HEK293 (cell line): ENCODE data around the gene TIMM10B.

Source experiments
- CTCF ChIA-PET: fragments of 350-600 bp; formaldehyde crosslinking; extraction: SDS; loops from one replicate; lab custom pipeline; 2021; ENCODE audit warnings: antibody characterized with exemption; lab: Yijun Ruan, JAX
- POLR2A ChIA-PET: fragments of 300-600 bp; formaldehyde crosslinking; extraction: SDS; loops from one replicate; lab custom pipeline; 2020; ENCODE audit warnings: antibody characterized with exemption, inconsistent platforms; lab: Yijun Ruan, JAX
- H3K27ac ChIP-seq: fragments of 200-500 bp; sonication (Bioruptor generic); 2 replicates; pipeline ENCODE4 v1.5.1; 2014; ENCODE audit warnings: low read depth, low read length, control low read depth, inconsistent platforms; ENCODE audit errors: extremely low read depth
- H3K36me3 ChIP-seq, 2 experiments: fragments of 200-500 bp in 1 of 2; sonication (Bioruptor generic) in 1 of 2; 1 replicate in 1 of 2; 2 replicates in 1 of 2; pipeline ENCODE4 v1.5.1; 2014 to 2017; ENCODE audit warnings: inconsistent platforms in 2 of 2, low read length in 2 of 2; ENCODE audit not compliant: control insufficient read depth in 2 of 2, insufficient read depth in 1 of 2
- H3K4me1 ChIP-seq: fragments of 200-500 bp; sonication (Bioruptor generic); 2 replicates; pipeline ENCODE4 v1.5.1; 2014; ENCODE audit warnings: mild to moderate bottlenecking, low read length, inconsistent platforms; ENCODE audit not compliant: control insufficient read depth, insufficient read depth
- H3K4me3 ChIP-seq: 2 replicates; pipeline ENCODE4 v1.5.1; 2011; ENCODE audit warnings: low read depth, mild to moderate bottlenecking, control low read depth, low read length, moderate library complexity
- H3K9me3 ChIP-seq: fragments of 200-500 bp; sonication (Bioruptor generic); 2 replicates; pipeline ENCODE4 v1.5.1; 2014; ENCODE audit warnings: low read depth, low read length, inconsistent platforms; ENCODE audit not compliant: control insufficient read depth, insufficient read depth
- GLIS2 ChIP-seq: fragments of 450-650 bp; formaldehyde crosslinking; IDR thresholded peaks from 2 replicates; pipeline ENCODE4 v1.5.1; 2016; ENCODE audit warnings: missing biosample characterization, missing genetic modification characterization
- IKZF3 ChIP-seq: fragments of 450-650 bp; IDR thresholded peaks from 2 replicates; pipeline ENCODE4 v1.5.0; 2018; ENCODE audit warnings: missing biosample characterization, mild to moderate bottlenecking, missing genetic modification characterization, moderate library complexity
- MEIS1 ChIP-seq: sonication (generic); formaldehyde crosslinking; IDR thresholded peaks from 2 replicates; pipeline ENCODE4 v1.8.1; 2022; ENCODE audit warnings: missing genetic modification reagents, mild to moderate bottlenecking, borderline replicate concordance
- RBAK ChIP-seq: fragments of 450-650 bp; formaldehyde crosslinking; IDR thresholded peaks from 2 replicates; pipeline ENCODE4 v1.5.1; 2016; ENCODE audit warnings: missing biosample characterization, missing genetic modification characterization
- SCRT1 ChIP-seq: fragments of 450-650 bp; formaldehyde crosslinking; IDR thresholded peaks from 2 replicates; pipeline ENCODE4 v1.5.1; 2016; ENCODE audit warnings: missing biosample characterization, missing genetic modification characterization, borderline replicate concordance
- TCF7L2 ChIP-seq: IDR thresholded peaks from 2 replicates; pipeline ENCODE4 v1.6.1; 2011; ENCODE audit warnings: low read depth, mild to moderate bottlenecking, inconsistent platforms, low read length, moderate library complexity, borderline replicate concordance
- ZNF174 ChIP-seq: fragments of 450-650 bp; formaldehyde crosslinking; IDR thresholded peaks from 2 replicates; pipeline ENCODE4 v1.5.0; 2017; ENCODE audit warnings: missing biosample characterization, mild to moderate bottlenecking, missing genetic modification characterization
- ZNF292 ChIP-seq: fragments of 450-650 bp; formaldehyde crosslinking; IDR thresholded peaks from 2 replicates; pipeline ENCODE4 v1.5.1; 2016; ENCODE audit warnings: low read depth, missing biosample characterization, missing genetic modification characterization, borderline replicate concordance
- ZNF341 ChIP-seq: fragments of 450-650 bp; formaldehyde crosslinking; IDR thresholded peaks from 2 replicates; pipeline ENCODE4; 2016; ENCODE audit warnings: low read depth, missing biosample characterization, missing genetic modification characterization
- ZNF354C ChIP-seq: fragments of 450-650 bp; formaldehyde crosslinking; IDR thresholded peaks from 2 replicates; pipeline ENCODE4 v1.5.1; 2016; ENCODE audit warnings: missing biosample characterization, missing genetic modification characterization, low read depth, borderline replicate concordance
- ZNF394 ChIP-seq: fragments of 450-650 bp; formaldehyde crosslinking; IDR thresholded peaks from 2 replicates; pipeline ENCODE4 v1.5.1; 2016; ENCODE audit warnings: missing biosample characterization, missing genetic modification characterization, mild to moderate bottlenecking, moderate library complexity, borderline replicate concordance
- ZNF621 ChIP-seq: fragments of 450-650 bp; formaldehyde crosslinking; IDR thresholded peaks from 2 replicates; pipeline ENCODE4 v1.5.1; 2017; ENCODE audit warnings: missing biosample characterization, missing genetic modification characterization
- ZNF623 ChIP-seq: fragments of 450-650 bp; formaldehyde crosslinking; IDR thresholded peaks from 2 replicates; pipeline ENCODE4 v1.5.1; 2016; ENCODE audit warnings: missing biosample characterization, missing genetic modification characterization
- ZNF626 ChIP-seq: fragments of 450-650 bp; sonication (Bioruptor Pico); formaldehyde crosslinking; IDR thresholded peaks from 2 replicates; pipeline ENCODE4 v1.5.1; 2018; ENCODE audit warnings: missing biosample characterization, missing genetic modification characterization, inconsistent platforms
- ZSCAN23 ChIP-seq: fragments of 450-650 bp; formaldehyde crosslinking; IDR thresholded peaks from 2 replicates; pipeline ENCODE4 v1.5.1; 2016; ENCODE audit warnings: missing biosample characterization, missing genetic modification characterization
- ZSCAN30 ChIP-seq: fragments of 450-650 bp; IDR thresholded peaks from 2 replicates; pipeline ENCODE4 v1.5.1; 2018; ENCODE audit warnings: missing biosample characterization, mild to moderate bottlenecking, missing genetic modification characterization, moderate library complexity
- TF ChIP-seq, protein P1 (sequence below): fragments of 450-650 bp; formaldehyde crosslinking; IDR thresholded peaks from 2 replicates; pipeline ENCODE4 v1.5.1; 2016; ENCODE audit warnings: missing biosample characterization, missing genetic modification characterization
- TF ChIP-seq, protein P2 (sequence below): fragments of 450-650 bp; formaldehyde crosslinking; IDR thresholded peaks from 2 replicates; pipeline ENCODE4 v1.5.1; 2016; ENCODE audit warnings: missing biosample characterization, missing genetic modification characterization
- TF ChIP-seq, protein P3 (sequence below): fragments of 450-650 bp; formaldehyde crosslinking; IDR thresholded peaks from 2 replicates; pipeline ENCODE4 v1.5.1; 2016; ENCODE audit warnings: missing biosample characterization, missing genetic modification characterization
- TF ChIP-seq, protein P4 (sequence below): fragments of 450-650 bp; formaldehyde crosslinking; IDR thresholded peaks from 2 replicates; pipeline ENCODE4 v1.5.1; 2016; ENCODE audit warnings: missing biosample characterization, missing genetic modification characterization
- TF ChIP-seq, protein P5 (sequence below): sonication (generic); formaldehyde crosslinking; IDR thresholded peaks from 2 replicates; pipeline ENCODE4 v1.8.1; 2022; ENCODE audit warnings: mild to moderate bottlenecking, moderate library complexity, missing genetic modification reagents

Gene TIMM10B

DNA sequence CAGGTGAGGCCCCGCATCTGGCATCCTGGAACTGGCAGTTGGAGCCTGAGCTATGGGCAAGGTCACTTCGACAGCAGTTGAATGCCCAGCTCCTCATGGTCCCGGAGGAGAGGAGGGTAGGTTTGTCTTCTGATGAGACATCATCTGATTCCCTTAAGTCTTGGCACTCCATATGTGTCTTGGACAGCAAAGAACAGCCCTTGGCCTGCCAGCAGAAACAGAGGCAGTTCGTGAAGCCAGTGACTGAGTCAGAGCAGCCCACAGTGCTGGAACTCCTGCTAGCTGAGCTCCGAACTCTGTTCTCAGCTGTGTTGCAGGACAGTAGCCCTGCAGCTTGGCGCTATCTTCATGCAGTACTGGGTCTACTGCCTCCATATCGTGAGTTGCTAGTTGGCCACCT is 16.8 kb downstream of the TIMM10B start (continued):
- TF ChIP-seq, protein P1, sequence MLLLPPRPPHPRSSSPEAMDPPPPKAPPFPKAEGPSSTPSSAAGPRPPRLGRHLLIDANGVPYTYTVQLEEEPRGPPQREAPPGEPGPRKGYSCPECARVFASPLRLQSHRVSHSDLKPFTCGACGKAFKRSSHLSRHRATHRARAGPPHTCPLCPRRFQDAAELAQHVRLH (tag by site-specific recombination), result no peak
- TF ChIP-seq, all 188 proteins: peak for 0

DNA sequence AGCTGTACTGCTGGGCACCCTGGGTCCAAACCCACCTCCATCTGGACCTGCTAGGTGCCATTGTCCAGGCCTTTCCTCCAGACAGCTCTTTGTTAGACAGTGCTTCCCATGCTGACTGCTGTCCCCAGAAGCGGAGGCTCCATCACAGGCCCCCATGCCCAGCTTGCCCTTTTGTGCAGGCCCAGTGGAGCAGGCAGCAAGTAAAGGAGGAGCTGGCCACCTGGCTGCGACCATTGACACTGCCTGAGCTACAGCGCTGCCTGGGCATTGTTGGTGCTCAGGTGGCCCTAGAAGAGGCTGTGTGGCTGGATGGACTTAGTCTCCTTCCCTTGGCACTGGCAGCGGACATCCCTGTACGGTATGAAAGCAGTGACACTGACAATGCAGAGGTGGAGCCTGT is 17.2 kb downstream of the TIMM10B start:
- H3K27ac ChIP-seq, result no peak overlapping the region
- no peaks in the 10 kb centered on the region for H3K4me1 ChIP-seq
- no peak overlapping the region for H3K4me3 ChIP-seq
- TF ChIP-seq GLIS2 (tag by site-specific recombination) (no peak), TCF7L2 (no peak), MEIS1 (CRISPR knock-in tag) (no peak), ZNF174 (tag by site-specific recombination) (no peak), ZSCAN23 (no peak)
- TF ChIP-seq, protein P2, sequence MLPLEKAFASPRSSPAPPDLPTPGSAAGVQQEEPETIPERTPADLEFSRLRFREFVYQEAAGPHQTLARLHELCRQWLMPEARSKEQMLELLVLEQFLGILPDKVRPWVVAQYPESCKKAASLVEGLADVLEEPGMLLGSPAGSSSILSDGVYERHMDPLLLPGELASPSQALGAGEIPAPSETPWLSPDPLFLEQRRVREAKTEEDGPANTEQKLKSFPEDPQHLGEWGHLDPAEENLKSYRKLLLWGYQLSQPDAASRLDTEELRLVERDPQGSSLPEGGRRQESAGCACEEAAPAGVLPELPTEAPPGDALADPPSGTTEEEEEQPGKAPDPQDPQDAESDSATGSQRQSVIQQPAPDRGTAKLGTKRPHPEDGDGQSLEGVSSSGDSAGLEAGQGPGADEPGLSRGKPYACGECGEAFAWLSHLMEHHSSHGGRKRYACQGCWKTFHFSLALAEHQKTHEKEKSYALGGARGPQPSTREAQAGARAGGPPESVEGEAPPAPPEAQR (tag by site-specific recombination), result no peak
- TF ChIP-seq, protein P3, sequence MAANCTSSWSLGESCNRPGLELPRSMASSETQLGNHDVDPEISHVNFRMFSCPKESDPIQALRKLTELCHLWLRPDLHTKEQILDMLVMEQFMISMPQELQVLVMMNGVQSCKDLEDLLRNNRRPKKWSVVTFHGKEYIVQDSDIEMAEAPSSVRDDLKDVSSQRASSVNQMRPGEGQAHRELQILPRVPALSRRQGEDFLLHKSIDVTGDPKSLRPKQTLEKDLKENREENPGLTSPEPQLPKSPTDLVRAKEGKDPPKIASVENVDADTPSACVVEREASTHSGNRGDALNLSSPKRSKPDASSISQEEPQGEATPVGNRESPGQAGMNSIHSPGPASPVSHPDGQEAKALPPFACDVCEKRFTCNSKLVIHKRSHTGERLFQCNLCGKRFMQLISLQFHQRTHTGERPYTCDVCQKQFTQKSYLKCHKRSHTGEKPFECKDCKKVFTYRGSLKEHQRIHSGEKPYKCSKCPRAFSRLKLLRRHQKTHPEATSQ (tag by site-specific recombination), result no peak
- TF ChIP-seq, all 188 proteins: peak for 0
- H3K9me3 ChIP-seq, result no peaks in the 10 kb centered on the region
- POLR2A ChIA-PET, result no interaction called here
- H3K36me3 ChIP-seq, result peaks cover 0 to 37% of the 10 kb centered on the region in 2 experiments; a peak in 1 of 3 replicates
- CTCF ChIA-PET, result interaction anchor here (1.9 to 2.2 kb wide), 2 partner anchors 9 to 120 kb away, joined by 8 to 10 read pairs; no protein-coding TSS in a partner anchor

DNA sequence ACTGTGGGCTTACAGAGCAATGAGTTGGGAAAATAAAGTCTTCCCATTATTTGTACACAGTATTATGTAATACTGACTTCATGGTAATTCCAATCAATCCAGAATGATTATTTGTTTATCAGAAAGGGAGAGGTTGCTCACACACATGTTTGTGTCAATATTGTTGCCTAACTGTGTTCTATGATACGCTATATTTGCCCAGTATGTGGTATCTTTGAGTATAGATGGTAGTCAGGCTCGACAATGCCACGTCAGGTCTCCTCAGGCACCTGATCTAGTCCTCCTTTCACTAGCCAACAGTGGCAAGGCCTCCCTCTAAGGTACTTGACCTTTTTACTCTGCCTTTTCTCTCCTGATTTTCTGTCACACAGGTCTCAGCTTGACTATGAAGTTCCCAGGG is 21.1 kb downstream of the TIMM10B start:
- CTCF ChIA-PET, result no interaction called here
- Histone ChIP-seq H3K4me1 (no peaks in the 10 kb centered on the region), H3K36me3 (peaks cover 0 to 24% of the 10 kb centered on the region in 2 experiments; a peak in 1 of 3 replicates), H3K27ac (no peak overlapping the region), H3K9me3 (no peaks in the 10 kb centered on the region), H3K4me3 (no peak overlapping the region)
- TF ChIP-seq, protein P4, sequence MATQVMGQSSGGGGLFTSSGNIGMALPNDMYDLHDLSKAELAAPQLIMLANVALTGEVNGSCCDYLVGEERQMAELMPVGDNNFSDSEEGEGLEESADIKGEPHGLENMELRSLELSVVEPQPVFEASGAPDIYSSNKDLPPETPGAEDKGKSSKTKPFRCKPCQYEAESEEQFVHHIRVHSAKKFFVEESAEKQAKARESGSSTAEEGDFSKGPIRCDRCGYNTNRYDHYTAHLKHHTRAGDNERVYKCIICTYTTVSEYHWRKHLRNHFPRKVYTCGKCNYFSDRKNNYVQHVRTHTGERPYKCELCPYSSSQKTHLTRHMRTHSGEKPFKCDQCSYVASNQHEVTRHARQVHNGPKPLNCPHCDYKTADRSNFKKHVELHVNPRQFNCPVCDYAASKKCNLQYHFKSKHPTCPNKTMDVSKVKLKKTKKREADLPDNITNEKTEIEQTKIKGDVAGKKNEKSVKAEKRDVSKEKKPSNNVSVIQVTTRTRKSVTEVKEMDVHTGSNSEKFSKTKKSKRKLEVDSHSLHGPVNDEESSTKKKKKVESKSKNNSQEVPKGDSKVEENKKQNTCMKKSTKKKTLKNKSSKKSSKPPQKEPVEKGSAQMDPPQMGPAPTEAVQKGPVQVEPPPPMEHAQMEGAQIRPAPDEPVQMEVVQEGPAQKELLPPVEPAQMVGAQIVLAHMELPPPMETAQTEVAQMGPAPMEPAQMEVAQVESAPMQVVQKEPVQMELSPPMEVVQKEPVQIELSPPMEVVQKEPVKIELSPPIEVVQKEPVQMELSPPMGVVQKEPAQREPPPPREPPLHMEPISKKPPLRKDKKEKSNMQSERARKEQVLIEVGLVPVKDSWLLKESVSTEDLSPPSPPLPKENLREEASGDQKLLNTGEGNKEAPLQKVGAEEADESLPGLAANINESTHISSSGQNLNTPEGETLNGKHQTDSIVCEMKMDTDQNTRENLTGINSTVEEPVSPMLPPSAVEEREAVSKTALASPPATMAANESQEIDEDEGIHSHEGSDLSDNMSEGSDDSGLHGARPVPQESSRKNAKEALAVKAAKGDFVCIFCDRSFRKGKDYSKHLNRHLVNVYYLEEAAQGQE (tag by site-specific recombination), result no peak
- no peak for TF ChIP-seq ZNF623 (tag by site-specific recombination)
- POLR2A ChIA-PET, result no interaction called here

DNA sequence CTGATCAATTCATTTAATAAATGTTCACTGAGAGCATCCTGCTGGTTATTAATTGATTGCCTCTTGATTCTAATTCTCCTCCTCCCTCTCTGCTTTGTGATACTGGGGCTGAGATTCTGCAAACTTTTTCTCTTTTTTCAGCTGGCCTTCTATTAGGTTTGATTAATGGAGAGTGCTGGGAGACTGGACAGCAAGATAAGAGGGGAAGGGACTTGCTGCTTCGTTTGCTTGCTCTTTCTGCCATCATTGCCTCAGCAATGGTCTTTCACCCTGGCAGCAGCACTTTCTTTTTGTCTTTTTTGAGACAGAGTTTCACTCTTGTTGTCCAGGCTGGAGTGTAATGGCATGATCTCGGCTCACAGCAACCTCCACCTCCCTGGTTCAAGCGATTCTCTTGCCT is 22.9 kb downstream of the TIMM10B start:
- Histone ChIP-seq H3K9me3 (no peaks in the 10 kb centered on the region), H3K27ac (no peak overlapping the region), H3K36me3 (peaks cover 0 to 14% of the 10 kb centered on the region in 2 experiments; a peak in 1 of 3 replicates), H3K4me3 (no peak overlapping the region), H3K4me1 (no peaks in the 10 kb centered on the region)
- ChIA-PET POLR2A (no interaction called here), CTCF (interaction anchor here (0.9 to 8.4 kb wide), 9 partner anchors 9 to 126 kb away, joined by 3 to 130 read pairs (median 8); partner anchors contain the start of gene HPX)
- TF ChIP-seq RBAK, result no peak
- no peak for TF ChIP-seq ZNF354C (tag by site-specific recombination)
- no peak for TF ChIP-seq IKZF3 (tag by site-specific recombination)
- no peak for TF ChIP-seq ZNF341 (tag by site-specific recombination)
- TF ChIP-seq ZSCAN30 (tag by site-specific recombination), result no peak
- TF ChIP-seq, protein P5, sequence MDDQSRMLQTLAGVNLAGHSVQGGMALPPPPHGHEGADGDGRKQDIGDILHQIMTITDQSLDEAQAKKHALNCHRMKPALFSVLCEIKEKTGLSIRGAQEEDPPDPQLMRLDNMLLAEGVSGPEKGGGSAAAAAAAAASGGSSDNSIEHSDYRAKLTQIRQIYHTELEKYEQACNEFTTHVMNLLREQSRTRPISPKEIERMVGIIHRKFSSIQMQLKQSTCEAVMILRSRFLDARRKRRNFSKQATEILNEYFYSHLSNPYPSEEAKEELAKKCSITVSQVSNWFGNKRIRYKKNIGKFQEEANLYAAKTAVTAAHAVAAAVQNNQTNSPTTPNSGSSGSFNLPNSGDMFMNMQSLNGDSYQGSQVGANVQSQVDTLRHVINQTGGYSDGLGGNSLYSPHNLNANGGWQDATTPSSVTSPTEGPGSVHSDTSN (CRISPR knock-in tag), result no peak
- no peak for TF ChIP-seq ZNF292 (tag by site-specific recombination)
- no peak for TF ChIP-seq ZNF621 (tag by site-specific recombination)
- TF ChIP-seq ZNF626, result no peak
- no peak for TF ChIP-seq ZSCAN23
- no peak for TF ChIP-seq SCRT1 (tag by site-specific recombination)
- no peak for TF ChIP-seq ZNF394 (tag by site-specific recombination)
